GM12865 (cell line): ENCODE results near the gene EDAR.

Experiments
- DNase-seq: peaks from one replicate; pipeline ENCODE4 v3.0.0; 2010; ENCODE audit warnings: low read depth
- H3K4me3 ChIP-seq: 2 replicates; pipeline ENCODE4 v1.5.1; 2011; ENCODE audit warnings: mild to moderate bottlenecking, low read depth, low read length, control low read depth
- TF ChIP-seq, protein P1 (sequence below): IDR thresholded peaks from 2 replicates; pipeline ENCODE4 v1.5.1; 2011; ENCODE audit warnings: low read length, control low read depth, low read depth, inconsistent platforms; ENCODE audit not compliant: insufficient read depth; ENCODE audit errors: missing control alignments

Gene EDAR

DNA sequence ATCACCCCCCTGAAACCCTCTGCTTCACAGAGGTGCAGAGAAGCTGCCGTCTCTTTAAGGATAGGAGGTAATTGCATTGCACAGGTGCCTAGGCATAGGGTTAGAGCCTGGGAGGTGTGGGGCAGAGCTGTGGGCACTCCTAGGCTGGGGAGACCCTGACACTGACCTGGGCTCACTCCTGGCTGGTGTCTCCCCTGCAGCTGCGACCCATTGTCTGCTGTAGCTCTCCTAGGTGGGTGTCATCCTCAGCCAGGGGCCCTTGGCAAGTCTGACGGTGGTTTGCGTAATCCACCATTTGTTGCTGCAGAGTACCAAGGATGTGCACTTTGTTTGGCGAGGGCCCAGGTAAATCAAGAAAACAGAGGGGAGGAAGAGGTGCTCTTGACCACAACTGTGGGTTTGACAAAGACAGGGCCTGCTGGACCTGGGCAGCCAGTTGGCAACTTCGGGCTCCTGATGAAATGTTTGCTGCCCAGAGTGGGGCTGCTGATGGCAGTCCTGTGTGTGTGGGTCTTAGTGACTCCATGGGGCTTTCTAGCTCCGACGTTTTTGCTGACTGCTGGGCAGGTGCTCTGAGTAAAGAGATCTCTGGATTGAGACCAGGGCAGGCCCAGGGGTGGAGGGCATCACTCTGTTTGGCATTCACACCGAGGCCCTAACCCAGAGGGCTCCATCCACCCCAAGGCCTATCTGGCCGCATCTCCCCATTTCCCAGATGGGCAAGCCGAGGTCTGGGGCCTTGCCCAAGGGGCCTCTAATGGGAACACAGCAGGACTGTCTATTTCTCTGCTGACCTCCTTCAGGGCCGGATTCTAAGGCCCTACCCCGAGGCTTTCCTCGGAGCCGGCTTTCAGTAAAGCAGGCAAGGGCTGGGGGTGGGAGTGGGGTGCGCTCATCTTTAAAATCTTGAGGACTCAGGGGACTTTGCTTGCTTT is 67.7 kb downstream of the EDAR start:
- H3K4me3 ChIP-seq, result no peak overlapping the region
- TF ChIP-seq, protein P1, sequence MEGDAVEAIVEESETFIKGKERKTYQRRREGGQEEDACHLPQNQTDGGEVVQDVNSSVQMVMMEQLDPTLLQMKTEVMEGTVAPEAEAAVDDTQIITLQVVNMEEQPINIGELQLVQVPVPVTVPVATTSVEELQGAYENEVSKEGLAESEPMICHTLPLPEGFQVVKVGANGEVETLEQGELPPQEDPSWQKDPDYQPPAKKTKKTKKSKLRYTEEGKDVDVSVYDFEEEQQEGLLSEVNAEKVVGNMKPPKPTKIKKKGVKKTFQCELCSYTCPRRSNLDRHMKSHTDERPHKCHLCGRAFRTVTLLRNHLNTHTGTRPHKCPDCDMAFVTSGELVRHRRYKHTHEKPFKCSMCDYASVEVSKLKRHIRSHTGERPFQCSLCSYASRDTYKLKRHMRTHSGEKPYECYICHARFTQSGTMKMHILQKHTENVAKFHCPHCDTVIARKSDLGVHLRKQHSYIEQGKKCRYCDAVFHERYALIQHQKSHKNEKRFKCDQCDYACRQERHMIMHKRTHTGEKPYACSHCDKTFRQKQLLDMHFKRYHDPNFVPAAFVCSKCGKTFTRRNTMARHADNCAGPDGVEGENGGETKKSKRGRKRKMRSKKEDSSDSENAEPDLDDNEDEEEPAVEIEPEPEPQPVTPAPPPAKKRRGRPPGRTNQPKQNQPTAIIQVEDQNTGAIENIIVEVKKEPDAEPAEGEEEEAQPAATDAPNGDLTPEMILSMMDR, result no peak

DNA sequence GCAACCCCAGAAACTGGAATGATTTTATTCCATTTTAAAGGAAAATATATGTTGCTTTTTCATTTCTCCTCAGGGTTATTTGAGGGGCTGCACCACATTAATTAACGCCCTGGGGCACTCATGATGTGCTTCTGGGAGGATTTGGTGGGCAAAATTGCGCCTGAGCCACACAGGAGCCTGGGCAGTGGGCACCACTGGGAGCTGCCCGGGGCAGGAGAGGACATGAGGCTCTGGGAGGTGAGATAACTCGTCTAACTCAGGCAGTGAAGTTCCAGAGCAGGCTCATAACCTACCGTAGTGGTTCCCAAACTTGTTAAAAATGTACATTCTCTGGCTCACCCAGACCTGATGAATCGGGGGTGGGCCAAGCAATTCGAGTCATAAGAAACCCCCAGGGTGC is 68.3 kb downstream of the EDAR start:
- DNase-seq, result no peak
- TF ChIP-seq, protein P1, result no peak

More for the DNA sequence above, 67.7 kb downstream of the EDAR start:
- DNase-seq, result no peak

DNA sequence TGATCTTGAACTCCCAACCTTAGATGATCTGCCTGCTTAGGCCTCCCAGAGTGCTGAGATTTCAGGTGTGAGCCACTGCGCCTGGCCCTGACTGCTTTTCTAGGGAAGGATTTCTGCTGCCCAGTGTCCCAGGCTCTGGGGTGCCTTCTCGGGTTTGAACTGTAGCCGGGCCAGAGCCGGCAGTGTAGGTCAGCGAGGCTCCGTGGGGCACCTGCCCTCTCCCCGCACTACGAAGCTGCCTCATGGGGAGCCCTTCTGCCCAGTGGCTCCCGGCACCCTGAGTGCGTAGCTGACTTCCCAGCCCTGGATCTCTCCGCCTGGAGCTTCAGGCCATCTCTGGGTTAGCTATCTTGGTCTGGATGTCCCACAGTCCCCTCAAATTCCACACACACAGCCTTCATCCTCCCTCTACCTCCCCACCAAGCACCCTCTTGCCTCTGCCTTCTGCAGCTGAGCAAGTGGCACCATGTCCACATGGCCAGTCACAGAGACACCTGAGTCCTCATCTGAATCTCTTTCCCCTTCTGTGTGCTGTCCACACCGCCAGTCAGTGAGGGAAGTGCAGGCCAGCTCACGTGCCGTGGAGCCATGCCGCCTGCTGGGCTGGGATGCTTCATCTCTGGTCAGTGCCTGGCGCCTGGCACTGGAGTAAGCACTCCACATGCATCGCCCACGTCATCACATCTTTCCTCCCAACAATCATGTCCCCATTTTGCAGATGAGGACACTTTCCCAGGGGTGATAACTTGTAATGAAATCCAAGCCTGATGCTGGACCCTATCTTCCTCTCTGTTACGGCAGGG is 69.2 kb downstream of the EDAR start:
- H3K4me3 ChIP-seq, result no peak overlapping the region
- no peak for DNase-seq
- TF ChIP-seq, protein P1, result no peak

More for the DNA sequence above, 68.3 kb downstream of the EDAR start:
- no peak overlapping the region for H3K4me3 ChIP-seq

DNA sequence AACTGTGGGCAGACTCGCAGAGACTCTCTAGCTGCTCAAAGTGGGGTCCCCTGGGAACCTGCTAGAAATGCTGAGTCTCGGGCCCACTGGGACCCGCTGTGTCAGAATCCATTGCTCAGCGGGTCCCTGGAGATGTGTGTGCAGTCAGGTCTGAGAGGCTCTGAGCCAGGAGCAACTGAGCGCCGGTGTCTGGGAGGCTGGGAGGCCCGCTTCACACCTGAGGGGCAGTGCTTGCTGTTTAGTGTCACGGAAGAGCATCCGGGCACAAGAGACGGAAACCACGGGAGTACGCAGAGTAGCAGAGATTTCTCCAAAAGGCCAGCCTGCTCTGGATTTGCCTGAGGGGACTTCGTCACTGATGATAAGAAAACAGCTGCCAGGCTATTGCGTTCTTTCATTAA is 70.1 kb downstream of the EDAR start:
- TF ChIP-seq, protein P1, result no peak

DNA sequence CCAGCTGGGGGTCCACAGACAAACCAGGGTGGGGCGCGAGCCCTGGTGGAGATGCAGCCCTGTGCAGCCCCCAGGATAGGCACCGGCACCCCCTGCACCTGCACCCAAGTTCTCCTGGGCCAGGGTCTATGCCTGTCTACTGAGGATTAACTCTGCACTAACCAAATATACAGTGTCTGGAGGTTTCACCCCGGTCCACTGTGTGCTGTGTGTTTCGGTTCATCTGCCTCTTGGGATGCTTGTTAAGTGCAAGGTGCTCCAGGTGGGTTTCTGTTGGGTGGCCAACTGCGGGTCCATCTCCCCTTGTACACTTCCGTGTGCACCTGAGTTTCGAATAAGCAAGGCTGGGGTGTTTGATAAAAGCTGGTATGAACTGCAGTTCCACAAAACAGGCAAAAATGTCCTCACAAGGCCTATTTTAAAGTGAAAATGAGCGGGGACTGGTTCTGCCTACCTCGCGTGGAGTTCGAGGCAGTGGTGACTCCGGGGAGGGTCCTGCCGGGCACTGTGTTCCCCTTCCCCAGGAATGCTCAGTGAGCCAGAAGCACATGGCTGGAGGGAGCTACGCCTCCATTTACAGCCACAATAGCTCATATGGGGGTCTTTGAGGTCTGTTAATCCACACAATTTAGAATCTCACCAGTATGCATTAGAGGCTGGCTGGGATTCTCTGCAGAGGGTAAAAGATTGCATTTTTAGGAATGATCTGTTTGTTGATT is 70.7 kb downstream of the EDAR start:
- DNase-seq, result no peak
- TF ChIP-seq, protein P1, result no peak
- H3K4me3 ChIP-seq, result no peak overlapping the region

More for the DNA sequence above, 70.1 kb downstream of the EDAR start:
- DNase-seq, result no peak
- H3K4me3 ChIP-seq, result no peak overlapping the region

DNA sequence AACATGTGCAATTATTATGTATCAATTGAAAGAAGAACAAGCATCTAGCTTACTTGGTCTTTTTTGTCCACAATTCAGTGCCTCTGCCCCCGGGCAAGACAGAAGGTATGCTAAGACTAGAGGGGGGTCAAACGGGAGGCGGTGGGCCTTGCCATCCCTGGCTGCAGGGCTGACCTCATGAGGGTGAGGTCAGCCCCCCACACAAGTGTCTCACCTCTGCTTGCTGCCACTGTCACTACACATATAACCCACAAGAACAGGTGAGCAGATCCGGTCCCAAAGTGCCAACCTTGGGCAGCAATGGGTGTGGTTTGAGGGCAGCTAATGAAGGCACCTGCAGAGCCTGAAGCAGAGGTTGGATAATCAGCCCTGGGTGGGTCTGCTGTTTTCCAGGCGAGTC is 71.5 kb downstream of the EDAR start:
- no peak for DNase-seq
- H3K4me3 ChIP-seq, result no peak overlapping the region
- TF ChIP-seq, protein P1, result no peak
